ENCODE measurements around the gene TM9SF1.
"Not testable (repeated sequence)": the region's sequence is repeated elsewhere in the genome, so short reads cannot be mapped to it uniquely, and the experiment has no call there.

Gene TM9SF1

DNA sequence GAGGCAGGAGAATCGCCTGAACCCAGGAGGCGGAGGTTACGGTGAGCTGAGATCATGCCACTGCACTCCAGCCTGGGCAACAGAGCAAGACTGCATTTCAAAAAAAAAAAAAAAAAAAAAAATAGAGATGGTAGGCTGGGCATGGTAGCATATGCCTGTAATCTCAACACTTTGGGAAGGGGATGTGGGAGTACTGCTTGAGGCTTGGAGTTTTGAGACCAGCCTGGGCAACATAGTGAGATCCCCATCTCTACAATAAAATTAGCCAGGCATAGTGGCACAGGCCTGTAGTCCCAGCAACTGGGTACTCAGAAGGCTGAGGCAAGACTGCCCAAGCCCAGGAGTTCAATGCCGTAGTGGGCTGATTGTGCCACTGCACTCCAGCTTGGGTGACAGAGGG is 27.7 kb upstream of the TM9SF1 start:
- not testable (repeated sequence) for DNase-seq

DNA sequence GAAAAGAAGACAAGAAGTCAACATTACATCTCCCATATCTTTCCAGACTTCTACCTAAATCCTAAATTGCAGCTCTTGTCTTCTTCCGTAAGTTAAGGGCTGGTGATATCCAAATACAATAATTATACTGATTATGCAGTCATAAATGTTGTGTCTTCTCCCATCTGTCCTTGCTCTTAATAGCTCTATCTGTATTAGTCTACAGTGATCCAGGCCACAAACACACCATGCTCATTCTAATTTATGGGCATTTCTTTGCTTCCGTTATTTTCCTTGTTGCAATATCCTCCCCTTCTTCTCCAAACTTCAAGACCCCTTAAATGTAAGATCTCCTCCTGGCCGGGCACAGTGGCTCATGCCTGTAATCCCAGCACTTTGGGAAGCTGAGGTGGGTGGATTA is 24.3 kb upstream of the TM9SF1 start:
- DNase-seq = no peak

DNA sequence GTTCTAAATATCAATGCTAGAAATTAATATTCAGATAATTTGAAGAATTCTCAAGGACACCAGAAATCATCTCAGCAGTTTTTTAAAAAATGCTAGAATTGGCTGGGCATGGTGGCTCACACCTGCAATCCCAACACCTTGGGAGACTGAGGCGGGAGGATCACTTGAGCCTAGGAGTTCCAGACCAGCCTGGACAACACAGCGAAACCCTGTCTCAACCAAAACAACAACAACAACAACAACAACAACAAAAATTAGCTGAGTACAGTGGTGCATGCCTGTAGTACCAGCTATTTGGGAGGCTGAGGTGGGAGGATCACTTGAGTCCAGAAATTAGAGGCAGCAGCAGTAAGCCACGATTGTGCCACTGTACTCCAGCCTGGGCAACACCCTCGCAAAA is 23.8 kb upstream of the TM9SF1 start:
- DNase-seq = no peak

DNA sequence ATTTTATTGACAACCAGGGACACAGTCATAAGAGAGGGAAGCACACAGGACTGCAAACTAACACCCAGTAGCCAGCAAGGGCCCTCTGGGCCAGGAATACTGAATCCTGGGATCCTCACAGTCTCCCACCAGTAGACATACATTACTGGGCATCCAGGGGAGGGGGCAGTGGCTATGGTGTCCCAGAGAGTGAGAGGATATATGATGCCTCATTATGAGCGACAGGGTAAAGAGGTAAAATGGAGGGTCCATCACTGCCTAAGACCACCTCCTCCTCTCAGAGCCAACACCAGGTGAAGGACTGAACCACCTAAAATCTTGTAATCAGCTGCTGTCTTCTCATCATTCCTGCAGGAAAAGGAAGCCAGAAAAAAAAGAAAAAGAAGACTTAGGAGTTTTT is 21.6 kb upstream of the TM9SF1 start:
- not testable (repeated sequence) for DNase-seq

DNA sequence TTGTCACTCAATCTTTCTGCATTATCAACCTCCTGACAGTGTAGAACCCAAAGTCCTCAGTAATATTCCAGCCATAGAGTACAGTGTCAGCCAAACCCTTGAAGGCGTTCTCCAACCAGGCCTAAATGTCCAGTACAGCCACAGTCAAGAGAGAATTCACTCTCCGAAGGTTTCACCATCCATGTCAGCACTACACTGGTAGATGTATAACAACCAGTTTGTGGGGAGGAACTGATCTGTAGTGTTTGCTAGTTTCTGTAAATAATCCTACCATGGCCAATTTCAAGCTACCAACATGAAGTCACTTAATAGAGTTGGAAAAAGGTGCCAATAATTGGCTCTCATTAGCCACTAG is 21.1 kb upstream of the TM9SF1 start:
- no peak for DNase-seq

DNA sequence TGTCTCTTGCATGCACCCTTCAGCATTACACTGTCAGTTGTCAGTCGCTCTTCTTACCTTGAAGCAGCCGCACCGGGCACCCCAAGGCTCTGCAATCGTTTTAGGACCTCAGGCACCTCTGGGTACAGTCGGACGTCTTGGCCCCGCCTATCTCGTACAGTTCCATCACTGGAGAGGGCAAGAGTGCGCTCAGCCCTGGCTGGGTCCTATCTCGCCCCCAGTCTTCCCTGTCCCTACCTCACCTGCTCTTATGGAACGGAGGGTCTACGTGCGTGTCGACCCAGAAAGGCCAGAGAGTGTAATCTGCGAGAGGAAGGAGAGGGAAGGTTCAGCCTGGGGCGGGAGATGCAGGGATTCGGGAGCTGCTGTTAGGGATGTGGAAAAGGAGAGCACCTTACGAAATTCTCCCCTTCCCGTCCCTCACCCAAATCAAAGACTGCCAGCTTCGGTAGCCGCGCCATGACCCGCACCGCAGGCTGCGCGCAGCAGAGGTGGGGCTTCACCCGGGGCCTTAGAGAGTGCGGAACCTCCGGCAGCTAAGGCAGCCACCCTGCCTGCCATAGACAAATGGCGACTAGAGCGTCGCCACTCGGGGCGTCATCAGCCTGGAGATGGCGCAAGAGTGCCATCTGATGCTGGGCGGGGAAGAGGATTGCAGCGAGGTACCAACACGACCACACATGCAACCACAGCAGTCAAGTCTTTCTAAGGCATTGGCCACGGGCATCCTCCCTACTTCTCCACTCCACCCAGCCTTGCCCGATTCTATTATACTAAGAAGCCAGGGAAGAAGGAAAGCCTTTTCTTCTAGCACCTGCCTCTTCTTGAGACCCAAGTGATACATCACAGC is 20.5 kb upstream of the TM9SF1 start, which contains the start of gene MDP1:
Gene MDP1, minus strand, starts transcription at position 572 of the 850 bp plus-strand sequence. Its CDS starts 111 bp downstream, at position 461.
- peak; percentile 92 for DNase-seq

DNA sequence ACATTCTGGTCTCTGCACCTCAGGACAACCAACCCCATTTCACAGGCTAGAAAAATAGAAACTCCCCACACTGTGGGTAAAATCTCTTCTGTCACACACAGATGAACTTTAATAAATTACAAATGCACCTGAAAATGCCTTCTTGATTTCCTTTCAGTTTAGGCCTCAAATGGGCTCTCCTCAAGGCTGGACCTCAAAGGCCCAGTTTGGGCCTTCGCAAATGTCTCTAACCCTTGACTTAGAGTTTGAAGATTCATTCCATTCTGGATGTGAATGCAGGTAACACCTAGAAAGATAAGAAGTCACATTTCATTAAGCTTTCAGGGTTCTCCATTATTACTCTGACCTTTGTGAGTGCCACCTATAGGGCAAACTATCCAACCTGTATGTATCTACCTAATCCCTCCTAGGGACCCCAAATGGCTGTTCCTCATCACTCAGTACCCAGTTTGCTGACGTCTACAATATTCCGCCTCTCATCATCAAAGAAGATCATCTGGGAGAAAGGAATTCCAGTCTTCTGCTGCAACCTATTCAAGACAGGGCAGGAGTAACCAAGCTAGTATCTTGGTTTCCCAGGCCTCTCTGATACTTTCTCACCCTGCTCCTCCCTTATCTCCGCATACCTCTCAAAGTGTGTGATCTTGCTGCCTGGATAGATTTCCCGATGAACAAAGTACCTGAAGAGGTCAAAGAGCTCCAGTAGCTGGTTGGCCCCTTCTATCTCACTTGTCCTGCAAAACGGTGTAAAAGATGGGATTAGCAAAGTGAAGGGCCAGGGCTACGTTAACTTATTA is 18.8 kb upstream of the TM9SF1 start:
- no peak for DNase-seq

DNA sequence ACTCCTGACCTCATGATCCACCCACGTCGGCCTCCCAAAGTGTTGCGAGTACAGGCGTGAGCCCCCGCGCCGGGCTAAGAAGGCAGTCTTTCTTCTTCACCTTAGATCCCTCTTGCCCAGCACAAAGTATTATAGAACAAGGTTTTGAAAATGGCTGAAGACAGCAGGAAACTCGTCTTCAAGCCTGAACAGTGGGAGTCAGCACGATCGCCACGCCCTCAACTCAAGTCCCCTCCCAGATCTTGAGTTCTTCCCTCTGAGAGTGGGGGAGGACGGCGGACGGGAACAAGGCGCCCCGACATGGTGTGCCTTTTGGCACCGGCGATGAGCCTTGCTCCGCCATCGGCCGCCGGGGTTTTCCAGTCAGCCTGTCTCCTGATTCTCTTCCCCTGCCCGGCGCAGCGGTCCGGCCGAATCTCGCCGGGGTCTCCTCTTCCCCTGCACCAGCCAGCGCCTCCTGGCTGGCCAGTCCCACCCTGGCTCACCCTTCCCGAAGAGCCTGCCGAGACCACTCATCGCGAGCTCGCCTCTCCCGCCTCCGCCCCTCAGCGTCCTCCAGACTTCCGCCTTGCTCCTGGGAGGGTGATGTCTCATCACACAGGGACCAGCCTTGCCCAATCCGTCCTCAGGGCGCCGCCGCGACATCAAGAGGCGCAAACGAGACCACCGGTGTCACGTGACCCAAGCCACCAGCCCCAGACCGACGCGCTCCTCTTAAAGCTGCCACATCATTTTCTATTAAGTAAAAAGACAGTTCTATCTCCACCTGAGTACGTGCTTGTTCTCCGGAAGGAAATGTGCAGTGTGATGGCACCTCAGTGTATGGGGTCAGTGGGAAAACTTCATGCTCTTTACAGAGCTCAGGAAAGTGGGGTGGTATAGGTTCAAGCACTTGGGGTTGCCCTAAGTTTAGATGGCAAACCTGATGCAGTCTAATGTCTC is 18.0 kb upstream of the TM9SF1 start, which contains the start of gene CHMP4A:
Gene CHMP4A, minus strand, starts transcription at position 565 of the 942 bp plus-strand sequence. Its CDS starts 49 bp downstream, at position 516.
- DNase-seq = peak; percentile 98

DNA sequence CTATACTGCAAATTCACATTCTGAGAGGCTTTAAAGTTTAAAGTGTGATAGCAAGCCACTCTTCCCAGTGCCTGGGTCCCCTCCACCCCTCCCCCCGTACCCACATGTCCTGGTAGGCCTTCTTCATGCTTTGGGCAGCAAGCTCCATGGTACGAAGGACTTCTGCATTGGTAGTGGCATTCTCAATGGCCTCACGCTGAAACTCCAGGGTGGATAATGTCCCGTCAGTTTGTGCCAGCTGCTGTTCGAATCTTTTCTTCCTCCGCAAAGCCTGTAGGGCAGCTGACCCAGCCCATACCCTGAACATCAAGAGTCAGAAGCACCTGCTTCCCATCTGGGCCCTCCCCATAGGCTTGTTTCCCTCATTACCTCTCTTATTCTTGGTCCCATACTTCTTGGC is 16.1 kb upstream of the TM9SF1 start:
- DNase-seq = no peak

DNA sequence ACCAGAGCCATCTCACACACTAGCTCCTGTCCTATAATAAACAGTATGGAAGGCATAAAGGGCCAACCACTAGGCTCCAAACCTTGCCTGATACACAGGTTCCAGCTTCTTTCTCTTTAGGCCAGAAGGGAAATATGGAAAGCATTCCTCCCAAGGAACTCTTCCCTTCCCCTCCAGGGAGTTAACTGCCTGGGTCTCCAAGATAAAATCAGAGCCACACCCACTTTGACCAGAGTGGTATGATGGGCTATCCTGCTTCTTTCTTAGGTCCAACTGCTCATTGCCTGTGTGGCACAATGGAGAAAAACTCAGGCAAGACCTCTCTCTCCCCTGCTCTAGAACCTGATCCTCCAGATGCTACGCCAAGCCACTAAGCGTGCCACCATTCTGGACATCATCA is 12.4 kb upstream of the TM9SF1 start:
- DNase-seq = no peak

DNA sequence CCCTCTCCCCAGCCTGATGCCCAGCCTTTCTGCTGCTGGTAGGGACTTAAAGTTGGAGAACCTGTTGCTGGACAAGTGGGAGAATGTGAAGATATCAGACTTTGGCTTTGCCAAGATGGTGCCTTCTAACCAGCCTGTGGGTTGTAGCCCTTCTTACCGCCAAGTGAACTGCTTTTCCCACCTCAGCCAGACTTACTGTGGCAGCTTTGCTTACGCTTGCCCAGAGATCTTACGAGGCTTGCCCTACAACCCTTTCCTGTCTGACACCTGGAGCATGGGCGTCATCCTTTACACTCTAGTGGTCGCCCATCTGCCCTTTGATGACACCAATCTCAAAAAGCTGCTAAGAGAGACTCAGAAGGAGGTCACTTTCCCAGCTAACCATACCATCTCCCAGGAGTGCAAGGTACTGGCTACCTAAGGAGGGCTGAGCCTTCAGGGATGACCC is 11.9 kb upstream of the TM9SF1 start:
- no peak for DNase-seq

DNA sequence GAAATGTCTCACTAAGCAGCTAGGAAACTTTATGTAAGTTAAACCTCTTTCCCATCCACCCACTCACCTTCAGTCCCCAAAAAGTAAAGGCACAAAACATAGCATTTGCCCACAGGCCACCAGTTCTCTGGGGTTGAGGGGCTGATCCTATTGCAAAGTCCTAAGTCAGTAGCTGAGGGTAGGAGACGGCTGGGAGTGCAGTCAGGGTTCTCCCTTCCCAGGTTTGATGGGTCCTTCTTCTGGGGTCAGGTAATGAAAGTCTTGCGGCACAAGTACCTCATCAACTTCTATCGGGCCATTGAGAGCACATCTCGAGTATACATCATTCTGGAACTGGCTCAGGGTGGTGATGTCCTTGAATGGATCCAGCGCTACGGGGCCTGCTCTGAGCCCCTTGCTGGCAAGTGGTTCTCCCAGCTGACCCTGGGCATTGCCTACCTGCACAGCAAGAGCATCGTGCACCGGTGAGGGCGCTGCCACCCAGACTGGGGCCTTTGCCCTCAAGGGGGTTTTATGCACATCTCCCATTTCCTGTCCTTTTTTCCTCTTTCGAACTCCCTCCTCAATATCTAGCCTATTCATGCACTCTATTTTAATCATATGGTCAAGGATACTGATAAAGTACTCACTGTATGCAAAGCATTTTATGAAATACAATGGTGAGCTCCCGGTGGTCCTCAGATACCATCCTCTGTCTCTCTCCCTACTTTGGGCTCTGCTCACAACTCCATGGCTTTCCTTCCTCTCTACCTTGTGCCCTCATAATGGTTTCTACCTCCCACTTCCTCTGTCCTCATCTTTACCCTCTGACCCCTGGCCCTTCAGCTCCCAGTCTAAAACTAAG is 11.2 kb upstream of the TM9SF1 start:
- DNase-seq = no peak

DNA sequence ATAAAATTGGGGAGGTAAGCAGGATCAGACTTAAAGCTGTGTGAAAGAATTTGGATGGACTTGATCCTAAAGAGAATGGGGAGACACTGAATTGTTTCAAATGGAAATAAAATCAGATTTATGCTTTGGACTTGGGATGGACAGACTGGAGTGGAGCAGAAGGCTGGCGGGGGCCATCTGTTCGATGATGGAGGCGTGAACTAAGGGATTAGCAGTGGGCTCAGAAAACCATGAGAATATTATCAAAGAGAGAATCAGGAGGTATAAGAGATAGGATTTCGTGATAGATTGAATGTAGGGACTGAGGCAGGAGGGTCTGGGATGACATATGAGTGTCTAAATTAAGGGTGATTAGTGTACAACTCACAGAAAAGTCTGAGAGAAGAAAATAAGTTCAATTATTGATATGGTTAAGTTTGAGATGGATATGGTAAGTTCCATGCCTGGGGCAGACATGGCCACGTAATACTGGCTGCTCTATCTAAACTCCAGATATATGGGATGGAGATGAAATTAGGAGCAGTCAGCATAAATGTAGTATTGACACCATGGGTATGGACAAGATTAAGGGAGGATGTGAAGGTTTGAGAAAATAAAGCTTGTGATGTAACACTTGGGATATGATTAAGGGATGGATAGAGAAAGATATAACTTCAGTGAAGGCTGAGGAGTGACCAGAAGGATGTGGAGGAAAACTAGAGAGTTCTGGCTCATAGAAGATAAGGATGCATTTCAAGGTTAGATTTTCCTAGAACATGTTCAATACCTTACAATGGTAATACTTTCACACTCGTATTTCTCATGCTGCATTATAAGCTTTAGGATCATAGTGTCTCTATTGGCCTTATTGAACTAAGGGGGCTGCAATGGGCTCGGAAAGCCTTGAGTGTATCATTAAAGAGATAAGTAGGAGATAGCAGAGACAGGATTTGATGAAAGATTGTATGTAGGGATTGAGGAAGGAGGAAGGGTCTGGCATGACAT is 9.2 kb upstream of the TM9SF1 start:
- no peak for DNase-seq

DNA sequence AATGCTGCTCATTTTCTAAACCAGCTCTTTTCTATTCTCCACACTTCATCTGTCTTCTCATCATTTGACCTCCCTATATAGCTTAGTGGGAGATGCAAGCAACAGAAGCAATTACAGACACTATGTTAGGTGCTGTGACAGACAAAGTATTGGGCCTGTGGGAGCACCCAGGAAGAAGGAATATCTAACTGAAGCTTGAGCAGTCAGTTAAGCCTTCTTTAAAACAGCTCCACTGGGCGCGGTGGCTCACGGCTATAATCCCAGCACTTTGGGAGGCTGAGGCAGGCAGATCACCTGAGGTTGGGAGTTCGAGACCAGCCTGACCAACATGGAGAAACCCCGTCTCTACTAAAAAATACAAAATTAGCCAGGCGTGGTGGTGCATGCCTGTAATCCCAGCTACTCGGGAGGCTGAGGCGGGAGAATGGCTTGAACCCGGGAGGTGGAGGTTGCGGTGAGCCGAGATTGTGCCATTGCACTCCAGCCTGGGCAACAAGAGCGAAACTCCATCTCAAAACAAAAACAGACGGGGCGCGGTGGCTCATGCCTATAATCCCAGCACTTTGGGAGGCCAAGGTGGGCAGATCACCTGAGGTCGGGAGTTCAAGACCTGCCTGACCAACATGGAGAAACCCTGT is 8.1 kb upstream of the TM9SF1 start:
- DNase-seq = not testable (repeated sequence)

DNA sequence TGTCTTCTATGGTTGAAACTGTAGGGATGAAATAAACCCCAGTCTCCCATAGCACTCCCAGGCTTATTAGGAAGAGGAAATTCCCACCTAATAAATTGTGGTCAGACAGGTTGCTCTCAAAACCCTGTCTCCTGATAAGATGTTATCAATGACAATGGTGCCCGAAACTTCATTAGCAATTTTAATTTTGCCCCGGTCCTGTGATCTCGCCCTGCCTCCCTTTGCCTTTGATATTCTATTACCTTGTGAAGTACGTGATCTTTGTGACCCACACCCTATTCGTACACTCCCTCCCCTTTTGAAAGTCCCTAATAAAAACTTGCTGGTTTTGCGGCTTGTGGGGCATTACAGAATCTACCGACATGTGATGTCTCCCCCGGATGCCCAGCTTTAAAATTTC is 7.3 kb upstream of the TM9SF1 start:
- not testable (repeated sequence) for DNase-seq

DNA sequence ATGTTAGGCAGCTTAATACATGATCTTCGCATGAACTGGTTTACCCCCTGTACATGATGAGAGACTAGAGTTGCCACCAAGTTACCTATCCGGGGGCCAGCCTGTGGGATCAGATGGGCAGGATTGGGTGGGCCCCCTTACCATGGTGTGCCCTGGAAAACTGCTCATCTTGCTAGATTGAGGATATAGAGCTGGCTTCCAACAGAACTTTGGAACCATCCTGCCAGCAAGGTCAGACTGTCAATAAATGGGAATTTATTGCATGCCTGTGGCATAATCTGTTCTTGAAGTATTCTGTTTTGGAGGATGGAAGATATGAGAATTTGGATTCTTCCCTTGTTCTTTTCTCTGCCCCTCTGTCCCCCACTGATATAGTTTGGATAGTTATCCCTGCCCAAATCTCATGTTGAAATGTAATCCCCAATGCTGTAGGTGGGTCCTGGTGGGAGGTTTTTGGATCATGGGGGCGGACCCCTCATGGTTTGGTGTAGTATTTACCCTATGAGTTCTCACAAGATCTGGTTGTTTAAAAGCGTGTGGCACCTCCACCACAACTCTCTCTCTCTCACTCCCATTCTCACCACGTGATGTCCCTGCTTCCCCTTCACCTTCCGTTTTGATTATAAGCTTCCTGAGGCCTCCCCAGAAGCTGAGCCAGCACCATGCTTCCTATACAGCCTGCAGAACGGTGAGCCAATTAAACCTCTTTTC is 3.7 kb upstream of the TM9SF1 start:
- DNase-seq = no peak

DNA sequence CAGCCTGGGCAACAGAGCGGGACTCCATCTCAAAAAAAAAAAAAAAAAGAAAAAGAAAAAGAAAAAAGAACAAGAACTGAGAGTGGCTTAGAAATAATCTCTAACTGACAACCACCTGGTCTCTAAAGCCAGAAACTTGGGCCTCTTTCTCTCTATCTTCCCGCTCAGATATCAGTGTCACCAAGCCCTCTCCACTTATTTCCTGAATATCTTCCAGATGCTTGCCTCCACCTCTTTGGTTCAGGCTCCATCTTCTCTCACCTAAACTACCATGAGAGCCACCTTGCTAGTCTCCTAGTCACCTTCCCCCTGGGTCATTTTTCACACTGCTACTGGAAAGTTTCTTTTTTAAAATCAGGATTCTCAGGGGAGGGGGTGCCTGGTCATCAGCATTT is 1.8 kb upstream of the TM9SF1 start:
- DNase-seq = no peak

DNA sequence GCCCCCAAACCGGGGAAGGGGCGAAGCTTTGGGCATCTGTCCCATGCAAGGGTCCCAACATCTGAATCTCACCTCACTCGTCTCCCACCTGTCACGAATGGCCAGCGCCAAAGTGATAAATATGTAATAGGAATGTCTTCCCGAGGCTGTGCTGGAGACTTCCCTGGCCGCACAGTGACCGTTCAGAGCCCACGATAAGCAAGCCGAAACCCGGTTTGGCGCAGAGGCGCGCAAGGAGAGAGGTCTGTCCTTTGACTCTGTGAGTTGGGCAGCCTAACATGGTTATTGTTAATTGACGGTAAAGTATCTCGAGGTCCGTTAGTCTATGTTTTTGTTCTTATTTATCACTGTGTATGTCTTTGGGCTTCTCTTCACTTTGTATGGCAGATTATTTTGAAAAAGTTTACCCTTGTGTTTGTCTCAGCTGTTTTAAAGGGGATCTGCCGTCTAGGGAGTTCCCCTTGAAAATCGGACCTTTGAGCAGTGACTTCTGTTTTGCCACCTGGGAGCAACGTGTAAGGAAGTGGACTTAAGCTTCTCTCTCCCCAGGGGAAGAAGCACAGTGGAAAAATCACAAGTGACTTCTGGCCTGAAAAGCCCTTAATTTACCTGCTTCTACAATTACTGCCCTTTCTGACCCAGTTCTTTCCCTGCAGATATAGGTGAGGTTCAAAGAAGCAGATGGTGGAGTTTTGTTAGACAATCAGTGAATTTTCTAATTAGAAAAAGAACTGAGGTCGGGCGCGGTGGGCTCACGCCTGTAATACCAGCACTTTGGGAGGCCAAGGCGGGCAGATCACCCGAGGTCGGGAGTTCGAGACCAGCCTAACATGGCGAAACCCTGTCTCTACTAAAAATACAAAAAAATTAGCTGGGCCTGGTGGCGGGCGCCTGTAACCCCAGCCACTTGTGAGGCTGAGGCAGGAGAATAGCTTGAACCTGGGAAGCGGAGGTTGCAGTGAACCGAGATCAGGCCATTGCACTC is 1.1 kb upstream of the TM9SF1 start:
- DNase-seq = no peak

All from activated CD4-positive, alpha-beta T cell treated with anti-CD3 and anti-CD28 coated beads, Interleukin-2, Interleukin-6, amounts not matched to agents 100 ng/mL and 50 ng/mL, durations not matched to agents 16 hours and 8 hours (primary cell).